ENCODE measurements around the gene ABCF3. TPM values are rescaled to one million over a fixed set of nuclear protein-coding genes. Genes with fewer than 3 reads are reported as not detected.

Gene ABCF3
- total and polyA plus RNA-seq, 2 donors (not counting 3 experiments of a cell fraction or from before 2014, with no cell fraction given): 68.8 to 73.4 TPM

- peaks cover 31 to 38% of the 10 kb centered on the region in 2 experiments for H3K36me3 ChIP-seq (ENCODE audit: control insufficient read depth in 2 of 2, extremely low read depth in 1 of 2, insufficient read depth in 2 of 2, low read length in 2 of 2)
- CTCF ChIA-PET: no interaction called here
Measured at GRCh38 chr3:184140436-184140835, 45.6 kb upstream of the ABCF3 start.

More at GRCh38 chr3:184140436-184140835, 45.6 kb upstream of the ABCF3 start:
- peaks cover 27% of the 10 kb centered on the region for H3K79me2 ChIP-seq (ENCODE audit: control insufficient read depth, insufficient read depth, low read length)
- intact Hi-C loops (cut with micrococcal nuclease): no loop called here
- no peaks in the 10 kb centered on the region for H3K9me3 ChIP-seq (replicated peaks; ENCODE audit: control insufficient read depth, insufficient read depth, low read length)
- no peak for FAIRE-seq
- no peak overlapping the region for H3K4me3 ChIP-seq (replicated peaks in 1 of 3; ENCODE audit: insufficient read depth in 1 of 3, low read depth in 1 of 3, low read length in 3 of 3)
- H2AFZ ChIP-seq (ENCODE audit: low read depth, low read length): no peak overlapping the region
- TF ChIP-seq CTCF (IDR thresholded peaks at IDR 0.05; ENCODE audit: extremely low read depth in 1 of 2, insufficient read depth in 1 of 2, low read depth in 1 of 2, low read length in 2 of 2) (no peak), JUN (IDR thresholded peaks at IDR 0.05; ENCODE audit: borderline replicate concordance, insufficient read depth, insufficient read length, low read depth) (no peak), EZH2 (IDR thresholded peaks at IDR 0.05; ENCODE audit: borderline replicate concordance, low read depth, low read length, severe bottlenecking) (no peak), FOS (IDR thresholded peaks at IDR 0.05; ENCODE audit: borderline replicate concordance, insufficient read depth, low read length) (no peak), GATA2 (IDR thresholded peaks at IDR 0.05; ENCODE audit: insufficient read depth, insufficient read length, low read depth, low read length) (no peak), POLR2A (IDR thresholded peaks at IDR 0.05; ENCODE audit: low read depth, low read length) (no peak), MYC (IDR thresholded peaks at IDR 0.05; ENCODE audit: low read depth, low read length) (no peak), POLR2AphosphoS5 (IDR thresholded peaks at IDR 0.05; ENCODE audit: insufficient read depth, low read depth, low read length) (no peak)
- TF ChIP-seq, protein P1, sequence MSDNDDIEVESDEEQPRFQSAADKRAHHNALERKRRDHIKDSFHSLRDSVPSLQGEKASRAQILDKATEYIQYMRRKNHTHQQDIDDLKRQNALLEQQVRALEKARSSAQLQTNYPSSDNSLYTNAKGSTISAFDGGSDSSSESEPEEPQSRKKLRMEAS (IDR thresholded peaks at IDR 0.05; ENCODE audit: insufficient read depth, insufficient read length): no peak
- POLR2A ChIA-PET: no interaction called here
- no peak overlapping the region for H3K4me2 ChIP-seq (ENCODE audit: insufficient read depth, low read length)
- H3K9me1 ChIP-seq (replicated peaks; ENCODE audit: control insufficient read depth, extremely low read depth, insufficient read depth, low read length): no peaks in the 10 kb centered on the region
- no peak overlapping the region for H3K27ac ChIP-seq (ENCODE audit: insufficient read depth, low read depth, low read length)
- no TSS peak for BruUV-seq (replicated peaks)
- H3K9ac ChIP-seq (replicated peaks; ENCODE audit: extremely low read depth, insufficient read depth, low read length): no peak overlapping the region
- no peaks in the 10 kb centered on the region for H3K27me3 ChIP-seq (ENCODE audit: control insufficient read depth in 2 of 2, insufficient read depth in 2 of 2, low read length in 2 of 2)
- dilution Hi-C loops (cut with MboI; ENCODE audit: extremely low pct_ligation_motif_present, low sequenced_read_pairs): no loop called here
- no peaks in the 10 kb centered on the region for H4K20me1 ChIP-seq (replicated peaks; ENCODE audit: control insufficient read depth, extremely low read depth, insufficient read depth, low read length)
- DNase-seq (ENCODE audit: low read depth, low spot score): no peak
- H3K4me1 ChIP-seq (ENCODE audit: control insufficient read depth, extremely low read depth, insufficient read depth, low read length): peaks cover 15% of the 10 kb centered on the region
